Suppressor macrophage (primary cell): ENCODE results near the gene SMOC1.

Experiments used
- DNase-seq, 4 experiments: peaks; one replicate each; pipeline ENCODE4 v3.0.0-alpha.2; 2020 to 2022

SMOC1 gene

GRCh38 chr14:69983317-69983716, 104.1 kb downstream of the SMOC1 start:
- DNase-seq, result no peak

GRCh38 chr14:69985463-69985862, 106.2 kb downstream of the SMOC1 start:
- no peak for DNase-seq

GRCh38 chr14:69986336-69986735, 107.1 kb downstream of the SMOC1 start:
- DNase-seq, result peak in 3 of 4 experiments; percentile 13 to 38 (median 33)

GRCh38 chr14:69987406-69988121, 108.3 kb downstream of the SMOC1 start:
- no peak for DNase-seq

GRCh38 chr14:69988979-69989378, 109.8 kb downstream of the SMOC1 start:
- DNase-seq, result no peak

- DNase-seq, result no peak
Measured at GRCh38 chr14:69989622-69990021, 110.4 kb downstream of the SMOC1 start.

- no peak for DNase-seq
Measured at GRCh38 chr14:69990323-69990722, 111.1 kb downstream of the SMOC1 start.

GRCh38 chr14:69991422-69991821, 112.2 kb downstream of the SMOC1 start:
- DNase-seq, result no peak

GRCh38 chr14:69992564-69992963, 113.3 kb downstream of the SMOC1 start:
- no peak for DNase-seq

GRCh38 chr14:69993326-69993725, 114.1 kb downstream of the SMOC1 start:
- no peak for DNase-seq

- no peak for DNase-seq
Measured at GRCh38 chr14:69994002-69994401, 114.8 kb downstream of the SMOC1 start.

- DNase-seq, result peak in 3 of 4 experiments; percentile 36 to 55 (median 52)
Measured at GRCh38 chr14:69996216-69996615, 117.0 kb downstream of the SMOC1 start.

- no peak for DNase-seq
Measured at GRCh38 chr14:69997849-69998248, 118.6 kb downstream of the SMOC1 start.

GRCh38 chr14:69999261-69999674, 120.1 kb downstream of the SMOC1 start:
- DNase-seq, result no peak

- no peak for DNase-seq
Measured at GRCh38 chr14:70000601-70001000, 121.4 kb downstream of the SMOC1 start.

- no peak for DNase-seq
Measured at GRCh38 chr14:70002589-70003346, 123.6 kb downstream of the SMOC1 start.

GRCh38 chr14:70004791-70005190, 125.6 kb downstream of the SMOC1 start:
- DNase-seq, result no peak

GRCh38 chr14:70005281-70005805, 126.1 kb downstream of the SMOC1 start:
- DNase-seq, result no peak

GRCh38 chr14:70006699-70007098, 127.5 kb downstream of the SMOC1 start:
- peak in 1 of 4 experiments; percentile 13 for DNase-seq

GRCh38 chr14:70008284-70009262, 129.4 kb downstream of the SMOC1 start:
- DNase-seq, result no peak

GRCh38 chr14:70009961-70010360, 130.7 kb downstream of the SMOC1 start:
- no peak for DNase-seq

GRCh38 chr14:70011098-70011497, 131.9 kb downstream of the SMOC1 start:
- DNase-seq, result no peak

GRCh38 chr14:70011708-70012107, 132.5 kb downstream of the SMOC1 start:
- no peak for DNase-seq
